BLaER1 (cell line): ENCODE measurements around the gene FBXL17.

Experiments used
- H3K27ac ChIP-seq: shearing (Covaris generic); formaldehyde crosslinking; 2 replicates; pipeline ENCODE4 v1.8.1; 2022
- H3K27me3 ChIP-seq: shearing (Covaris generic); formaldehyde crosslinking; 2 replicates; pipeline ENCODE4 v1.8.1; 2022
- H3K36me3 ChIP-seq: shearing (Covaris generic); formaldehyde crosslinking; 2 replicates; pipeline ENCODE4 v1.8.1; 2022
- H3K4me1 ChIP-seq: shearing (Covaris generic); formaldehyde crosslinking; 2 replicates; pipeline ENCODE4 v1.8.1; 2022
- H3K4me2 ChIP-seq: shearing (Covaris generic); formaldehyde crosslinking; 2 replicates; pipeline ENCODE4 v1.8.1; 2022
- H3K4me3 ChIP-seq: shearing (Covaris generic); formaldehyde crosslinking; 2 replicates; pipeline ENCODE4 v1.8.1; 2022
- H3K9ac ChIP-seq: shearing (Covaris generic); formaldehyde crosslinking; 2 replicates; pipeline ENCODE4 v1.8.1; 2022
- H3K9me3 ChIP-seq: shearing (Covaris generic); formaldehyde crosslinking; 2 replicates; pipeline ENCODE4 v1.8.1; 2022
- H4K20me1 ChIP-seq: shearing (Covaris generic); formaldehyde crosslinking; 2 replicates; pipeline ENCODE4 v1.8.1; 2022
- Cebpa-rat ChIP-seq: shearing (Covaris generic); IDR thresholded peaks from 2 replicates; pipeline ENCODE4 v1.8.1; 2022

Gene FBXL17

DNA sequence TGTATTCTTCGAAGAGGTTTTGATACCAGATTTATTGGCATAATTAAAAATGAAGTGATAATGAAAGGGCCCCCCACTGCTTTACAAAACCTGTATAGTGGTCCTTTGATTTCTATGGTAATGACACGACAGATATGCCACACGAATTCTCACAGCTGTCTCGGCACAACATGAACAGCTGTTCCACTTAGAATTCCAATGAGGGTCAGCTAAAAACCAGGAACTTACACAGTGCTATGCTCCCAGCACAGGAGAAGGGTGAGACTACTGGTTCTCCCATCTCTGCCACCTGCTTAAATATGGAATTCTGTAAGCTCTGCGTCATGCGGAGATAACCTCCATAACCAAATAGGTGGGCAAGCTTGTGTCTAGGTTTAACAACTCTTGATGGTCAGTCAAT lies 528.2 kb downstream of the FBXL17 start:
- Histone ChIP-seq H4K20me1 (no peaks in the 10 kb centered on the region), H3K4me1 (no peaks in the 10 kb centered on the region), H3K9ac (no peak overlapping the region), H3K27ac (no peak overlapping the region), H3K27me3 (no peaks in the 10 kb centered on the region), H3K36me3 (no peaks in the 10 kb centered on the region), H3K9me3 (no peaks in the 10 kb centered on the region), H3K4me3 (no peak overlapping the region), H3K4me2 (no peak overlapping the region)
- TF ChIP-seq Cebpa-rat, result no peak

DNA sequence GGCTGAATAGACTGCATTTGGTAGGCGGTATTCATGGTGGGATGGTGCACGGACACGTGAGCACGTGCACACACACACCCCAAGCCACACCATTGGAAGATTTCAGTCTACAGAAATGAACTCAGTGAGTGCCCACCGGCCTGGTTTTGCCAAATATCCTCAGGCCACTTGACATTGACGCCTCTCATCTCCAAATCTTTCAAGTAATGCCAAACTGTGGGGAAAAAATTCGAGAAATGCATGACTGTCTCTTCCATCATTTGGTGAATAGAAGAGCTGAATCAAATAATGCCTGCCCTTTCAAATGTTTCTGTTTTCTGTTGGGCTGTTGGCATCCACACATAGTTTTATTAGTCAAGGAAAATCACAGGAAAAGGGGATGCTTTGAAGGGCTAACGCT lies 528.9 kb downstream of the FBXL17 start:
- Histone ChIP-seq H3K4me2 (no peak overlapping the region), H3K36me3 (no peaks in the 10 kb centered on the region), H3K27me3 (no peaks in the 10 kb centered on the region), H4K20me1 (no peaks in the 10 kb centered on the region), H3K9ac (no peak overlapping the region), H3K27ac (no peak overlapping the region), H3K4me3 (no peak overlapping the region), H3K4me1 (no peaks in the 10 kb centered on the region), H3K9me3 (no peaks in the 10 kb centered on the region)
- TF ChIP-seq Cebpa-rat, result no peak

- Histone ChIP-seq H4K20me1 (no peaks in the 10 kb centered on the region), H3K9me3 (no peaks in the 10 kb centered on the region), H3K4me3 (no peak overlapping the region), H3K4me2 (no peak overlapping the region), H3K27ac (no peak overlapping the region), H3K4me1 (no peaks in the 10 kb centered on the region), H3K27me3 (no peaks in the 10 kb centered on the region), H3K36me3 (no peaks in the 10 kb centered on the region), H3K9ac (no peak overlapping the region)
- no peak for TF ChIP-seq Cebpa-rat
Observed at GRCh38 chr5:107849118-107849517, 532.8 kb downstream of the FBXL17 start.

GRCh38 chr5:107840592-107840991 lies 541.3 kb downstream of the FBXL17 start:
- no peak overlapping the region for H3K9ac ChIP-seq
- no peaks in the 10 kb centered on the region for H3K4me1 ChIP-seq
- H3K4me3 ChIP-seq, result no peak overlapping the region
- H3K27ac ChIP-seq, result no peak overlapping the region
- H3K4me2 ChIP-seq, result no peak overlapping the region
- H3K36me3 ChIP-seq, result no peaks in the 10 kb centered on the region
- H4K20me1 ChIP-seq, result no peaks in the 10 kb centered on the region
- no peaks in the 10 kb centered on the region for H3K9me3 ChIP-seq
- no peaks in the 10 kb centered on the region for H3K27me3 ChIP-seq
- no peak for TF ChIP-seq Cebpa-rat

DNA sequence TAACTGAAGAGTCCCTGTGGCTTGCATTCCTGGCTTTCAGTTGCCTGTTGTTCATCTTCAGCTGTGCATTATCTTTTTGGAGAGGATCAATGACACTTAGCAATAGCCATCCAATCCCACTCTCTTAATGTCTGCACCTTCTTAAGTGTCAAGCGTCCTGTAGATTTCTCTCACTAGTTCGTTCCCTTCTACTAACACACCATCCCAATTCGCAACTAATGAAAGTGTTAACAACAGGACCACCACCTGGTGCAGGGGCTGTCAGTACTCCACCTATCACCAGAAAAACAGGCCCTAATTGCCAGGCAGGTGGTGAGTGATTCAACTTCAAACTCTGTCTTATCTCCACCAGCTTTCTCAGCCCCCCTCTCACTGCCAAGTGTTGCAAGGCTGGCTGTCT lies 541.7 kb downstream of the FBXL17 start:
- no peaks in the 10 kb centered on the region for H3K36me3 ChIP-seq
- no peak overlapping the region for H3K27ac ChIP-seq
- no peaks in the 10 kb centered on the region for H4K20me1 ChIP-seq
- H3K4me1 ChIP-seq, result no peaks in the 10 kb centered on the region
- TF ChIP-seq Cebpa-rat, result no peak
- H3K9me3 ChIP-seq, result no peaks in the 10 kb centered on the region
- no peak overlapping the region for H3K9ac ChIP-seq
- H3K4me2 ChIP-seq, result no peak overlapping the region
- H3K27me3 ChIP-seq, result no peaks in the 10 kb centered on the region
- no peak overlapping the region for H3K4me3 ChIP-seq

GRCh38 chr5:107835096-107835495 lies 546.8 kb downstream of the FBXL17 start:
- Histone ChIP-seq H3K4me1 (no peaks in the 10 kb centered on the region), H3K27ac (no peak overlapping the region), H3K36me3 (no peaks in the 10 kb centered on the region), H3K4me2 (no peak overlapping the region), H3K9ac (no peak overlapping the region), H3K4me3 (no peak overlapping the region), H3K27me3 (no peaks in the 10 kb centered on the region), H4K20me1 (no peaks in the 10 kb centered on the region), H3K9me3 (no peaks in the 10 kb centered on the region)
- TF ChIP-seq Cebpa-rat, result no peak

DNA sequence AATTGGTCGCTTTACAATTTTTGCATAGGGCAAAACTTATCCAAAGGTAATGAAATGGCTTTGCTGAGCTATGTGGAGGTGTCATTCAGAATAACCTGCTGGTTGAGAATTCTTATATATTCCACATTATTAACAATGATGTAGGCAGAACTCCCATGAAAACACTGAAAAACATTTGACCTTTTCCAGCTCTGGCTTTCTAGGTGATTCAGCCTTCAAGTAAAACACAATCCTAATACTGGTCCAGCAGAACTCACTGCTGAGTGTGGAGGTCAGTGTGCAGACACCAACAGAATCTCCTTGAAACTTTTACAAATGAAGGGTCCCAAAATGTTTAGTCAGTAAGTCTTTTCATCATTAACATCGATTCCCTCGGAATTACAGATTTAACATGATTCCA lies 549.2 kb downstream of the FBXL17 start:
- H3K27me3 ChIP-seq, result no peaks in the 10 kb centered on the region
- no peaks in the 10 kb centered on the region for H4K20me1 ChIP-seq
- no peak overlapping the region for H3K27ac ChIP-seq
- no peaks in the 10 kb centered on the region for H3K9me3 ChIP-seq
- no peak overlapping the region for H3K4me2 ChIP-seq
- no peak overlapping the region for H3K4me3 ChIP-seq
- no peak overlapping the region for H3K9ac ChIP-seq
- H3K4me1 ChIP-seq, result no peaks in the 10 kb centered on the region
- TF ChIP-seq Cebpa-rat, result no peak
- H3K36me3 ChIP-seq, result no peaks in the 10 kb centered on the region

DNA sequence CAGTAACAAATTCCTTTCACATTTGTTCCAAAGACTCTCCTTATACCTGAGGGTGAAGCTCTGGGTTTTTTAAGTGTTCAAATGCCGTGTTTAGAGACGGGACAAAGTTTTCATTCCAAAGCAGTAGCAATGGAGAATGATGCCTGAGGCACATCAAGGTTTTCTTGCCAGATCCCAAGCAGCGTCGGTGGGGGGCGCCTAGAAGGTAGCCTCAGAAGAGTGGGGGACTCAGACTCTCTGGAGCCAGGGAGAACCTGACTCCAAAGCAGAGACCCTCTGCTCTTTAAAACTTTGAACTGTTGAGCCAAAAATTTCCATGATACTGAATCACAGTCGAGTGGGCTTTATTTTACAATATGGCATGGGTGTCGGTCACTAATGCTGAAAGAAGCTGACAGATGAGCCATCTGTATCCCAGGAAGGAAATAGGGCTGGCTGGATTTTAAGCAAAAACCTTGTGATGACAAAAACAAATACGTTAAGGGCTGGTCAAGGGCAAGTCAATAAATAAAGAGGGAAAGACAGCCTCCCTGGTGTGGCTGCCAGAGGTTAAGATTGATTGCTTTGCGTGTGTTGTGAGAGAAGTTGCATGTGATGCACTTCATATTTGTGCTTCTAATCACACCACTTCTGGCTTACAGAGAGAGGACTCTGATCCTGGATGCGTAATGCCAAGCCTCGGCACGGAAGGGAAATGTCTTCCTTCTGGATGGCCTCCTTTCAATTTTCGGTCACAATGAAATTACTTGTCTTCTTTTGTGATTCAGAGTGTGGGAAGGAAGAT lies 550.1 kb downstream of the FBXL17 start:
- Histone ChIP-seq H3K27ac (no peak overlapping the region), H3K9me3 (no peaks in the 10 kb centered on the region), H4K20me1 (no peaks in the 10 kb centered on the region), H3K36me3 (no peaks in the 10 kb centered on the region), H3K4me3 (no peak overlapping the region), H3K27me3 (no peaks in the 10 kb centered on the region), H3K4me1 (no peaks in the 10 kb centered on the region), H3K4me2 (no peak overlapping the region), H3K9ac (no peak overlapping the region)
- TF ChIP-seq Cebpa-rat, result no peak

GRCh38 chr5:107830750-107831149 lies 551.1 kb downstream of the FBXL17 start:
- Histone ChIP-seq H3K36me3 (no peaks in the 10 kb centered on the region), H3K27ac (no peak overlapping the region), H4K20me1 (no peaks in the 10 kb centered on the region), H3K4me3 (no peak overlapping the region), H3K4me2 (no peak overlapping the region), H3K4me1 (no peaks in the 10 kb centered on the region), H3K27me3 (no peaks in the 10 kb centered on the region), H3K9me3 (no peaks in the 10 kb centered on the region), H3K9ac (no peak overlapping the region)
- no peak for TF ChIP-seq Cebpa-rat

GRCh38 chr5:107826311-107827000 lies 555.4 kb downstream of the FBXL17 start:
- Histone ChIP-seq H4K20me1 (no peaks in the 10 kb centered on the region), H3K4me2 (no peak overlapping the region), H3K27ac (no peak overlapping the region)

More at GRCh38 chr5:107826311-107827000, 555.4 kb downstream of the FBXL17 start:
- Histone ChIP-seq H3K9ac (no peak overlapping the region), H3K9me3 (no peaks in the 10 kb centered on the region), H3K36me3 (no peaks in the 10 kb centered on the region), H3K27me3 (no peaks in the 10 kb centered on the region), H3K4me3 (no peak overlapping the region), H3K4me1 (no peaks in the 10 kb centered on the region)
- TF ChIP-seq Cebpa-rat, result no peak
